DND-41 (cell line): ENCODE measurements around the gene GRID2.

Experiments used
- ATAC-seq: fragments of 200-7000 bp; cut with Tn5 transposase; 3 replicates; pipeline ENCODE4 v1.9.1; 2021; ENCODE audit warnings: low read depth; ENCODE audit not compliant: insufficient read depth
- DNase-seq: peaks from one replicate; pipeline ENCODE4 v3.0.0-alpha.2; 2020
- H2AFZ ChIP-seq: 2 replicates; pipeline ENCODE4 v1.6.0; 2012; ENCODE audit warnings: low read depth, low read length
- H3K27ac ChIP-seq: 2 replicates; pipeline ENCODE4 v1.5.1; 2012; ENCODE audit warnings: low read length, inconsistent platforms
- H3K27me3 ChIP-seq: fragments of 200-600 bp; sonication (generic); 2 replicates; pipeline ENCODE4 v1.6.0; 2012; ENCODE audit warnings: low read length, mild to moderate bottlenecking, inconsistent platforms; ENCODE audit not compliant: insufficient read depth, poor library complexity
- H3K36me3 ChIP-seq: 2 replicates; pipeline ENCODE4 v1.5.1; 2012; ENCODE audit warnings: low read length, inconsistent platforms; ENCODE audit not compliant: insufficient read depth
- H3K4me1 ChIP-seq: 2 replicates; pipeline ENCODE4 v1.5.1; 2012; ENCODE audit warnings: mild to moderate bottlenecking, low read length; ENCODE audit not compliant: insufficient read depth
- H3K4me2 ChIP-seq: 2 replicates; pipeline ENCODE4 v1.6.0; 2012; ENCODE audit warnings: mild to moderate bottlenecking, moderate library complexity, low read length, inconsistent platforms; ENCODE audit not compliant: insufficient read depth
- H3K4me3 ChIP-seq, 2 experiments: fragments of 200-600 bp in 1 of 2; shearing (Covaris generic) in 1 of 2; 2 replicates each; pipeline ENCODE4 v1.5.1; 2012 to 2016; ENCODE audit warnings: inconsistent platforms in 2 of 2, low read length in 2 of 2, mild to moderate bottlenecking in 2 of 2, low read depth in 1 of 2, moderate library complexity in 1 of 2
- H3K79me2 ChIP-seq: 2 replicates; pipeline ENCODE4 v1.6.0; 2012; ENCODE audit warnings: low read length, inconsistent platforms; ENCODE audit not compliant: insufficient read depth
- H3K9ac ChIP-seq: 2 replicates; pipeline ENCODE4 v1.6.0; 2012; ENCODE audit warnings: low read depth, mild to moderate bottlenecking, inconsistent platforms, low read length, moderate library complexity
- H3K9me3 ChIP-seq: 2 replicates; pipeline ENCODE4 v1.5.1; 2012; ENCODE audit warnings: low read length, moderate library complexity, mild to moderate bottlenecking, inconsistent platforms; ENCODE audit not compliant: insufficient read depth, severe bottlenecking
- H4K20me1 ChIP-seq: 2 replicates; pipeline ENCODE4 v1.6.0; 2012; ENCODE audit warnings: low read length; ENCODE audit not compliant: insufficient read depth
- CTCF ChIP-seq: IDR thresholded peaks from 2 replicates; pipeline ENCODE4 v1.5.1; 2012; ENCODE audit warnings: borderline replicate concordance, low read length, moderate library complexity, mild to moderate bottlenecking; ENCODE audit not compliant: poor library complexity, severe bottlenecking; ENCODE audit errors: extremely low read depth
- EZH2 ChIP-seq: IDR thresholded peaks from 3 replicates; pipeline ENCODE4 v1.6.1; 2012; ENCODE audit warnings: borderline replicate concordance, low read depth, mild to moderate bottlenecking, moderate library complexity, low read length, inconsistent platforms; ENCODE audit not compliant: severe bottlenecking

The GRID2 gene

GRCh38 chr4:92988301-92988700 is 684.5 kb downstream of the GRID2 start:
- Histone ChIP-seq H3K36me3 (no peaks in the 10 kb centered on the region), H3K27ac (no peak overlapping the region), H3K4me1 (no peaks in the 10 kb centered on the region), H3K27me3 (no peaks in the 10 kb centered on the region), H3K4me3 (no peak overlapping the region), H3K9ac (no peak overlapping the region), H3K4me2 (no peak overlapping the region), H3K79me2 (no peaks in the 10 kb centered on the region), H3K9me3 (no peaks in the 10 kb centered on the region), H4K20me1 (no peaks in the 10 kb centered on the region), H2AFZ (no peak overlapping the region)
- TF ChIP-seq EZH2 = no peak
- no peak for TF ChIP-seq CTCF
- DNase-seq (no peak), ATAC-seq (no peak)

- H3K27me3 ChIP-seq = no peaks in the 10 kb centered on the region
- H3K4me1 ChIP-seq = no peaks in the 10 kb centered on the region
- H3K79me2 ChIP-seq = no peaks in the 10 kb centered on the region
- no peak for TF ChIP-seq CTCF
- no peak for TF ChIP-seq EZH2
- H2AFZ ChIP-seq = no peak overlapping the region
- H3K4me3 ChIP-seq = no peak overlapping the region
- DNase-seq (no peak), ATAC-seq (no peak)
- H3K9ac ChIP-seq = no peak overlapping the region
- no peaks in the 10 kb centered on the region for H3K9me3 ChIP-seq
- no peaks in the 10 kb centered on the region for H4K20me1 ChIP-seq
- H3K4me2 ChIP-seq = no peak overlapping the region
- no peaks in the 10 kb centered on the region for H3K36me3 ChIP-seq
- no peak overlapping the region for H3K27ac ChIP-seq
Observed at GRCh38 chr4:92992758-92993157, 689.0 kb downstream of the GRID2 start.

GRCh38 chr4:92994727-92995126 is 691.0 kb downstream of the GRID2 start:
- H3K27ac ChIP-seq = no peak overlapping the region
- ATAC-seq (no peak), DNase-seq (no peak)
- no peak overlapping the region for H3K4me2 ChIP-seq
- no peak for TF ChIP-seq EZH2
- TF ChIP-seq CTCF = no peak
- H3K9me3 ChIP-seq = no peaks in the 10 kb centered on the region
- no peak overlapping the region for H2AFZ ChIP-seq
- no peaks in the 10 kb centered on the region for H3K27me3 ChIP-seq
- H3K9ac ChIP-seq = no peak overlapping the region
- H3K4me3 ChIP-seq = no peak overlapping the region
- no peaks in the 10 kb centered on the region for H3K36me3 ChIP-seq
- H4K20me1 ChIP-seq = no peaks in the 10 kb centered on the region
- H3K79me2 ChIP-seq = no peaks in the 10 kb centered on the region
- H3K4me1 ChIP-seq = no peaks in the 10 kb centered on the region

- Histone ChIP-seq H4K20me1 (no peaks in the 10 kb centered on the region), H3K79me2 (no peaks in the 10 kb centered on the region), H2AFZ (no peak overlapping the region), H3K4me1 (no peaks in the 10 kb centered on the region), H3K27me3 (no peaks in the 10 kb centered on the region), H3K4me2 (no peak overlapping the region), H3K4me3 (no peak overlapping the region), H3K9me3 (no peaks in the 10 kb centered on the region), H3K36me3 (no peaks in the 10 kb centered on the region), H3K27ac (no peak overlapping the region), H3K9ac (no peak overlapping the region)
- no peak for ATAC-seq
- DNase-seq = no peak
- TF ChIP-seq EZH2 (no peak), CTCF (no peak)
Observed at GRCh38 chr4:92996533-92996932, 692.8 kb downstream of the GRID2 start.
